DOHH2 (cell line): ENCODE results near the gene MINK1.

Source experiments
- EZH2phosphoT487 ChIP-seq: fragments of 200-600 bp; sonication (generic); IDR thresholded peaks from 2 replicates; pipeline ENCODE4 v1.6.1; 2017; ENCODE audit warnings: borderline replicate concordance, mild to moderate bottlenecking, antibody characterized with exemption, low read length, moderate library complexity, mixed read lengths
- TF ChIP-seq, protein P1 (sequence below): fragments of 200-600 bp; sonication (generic); IDR thresholded peaks from one replicate; pipeline ENCODE4 v1.5.1; 2014; ENCODE audit warnings: antibody characterized with exemption, mild to moderate bottlenecking, low read depth, low read length; ENCODE audit not compliant: poor library complexity, severe bottlenecking

DNA sequence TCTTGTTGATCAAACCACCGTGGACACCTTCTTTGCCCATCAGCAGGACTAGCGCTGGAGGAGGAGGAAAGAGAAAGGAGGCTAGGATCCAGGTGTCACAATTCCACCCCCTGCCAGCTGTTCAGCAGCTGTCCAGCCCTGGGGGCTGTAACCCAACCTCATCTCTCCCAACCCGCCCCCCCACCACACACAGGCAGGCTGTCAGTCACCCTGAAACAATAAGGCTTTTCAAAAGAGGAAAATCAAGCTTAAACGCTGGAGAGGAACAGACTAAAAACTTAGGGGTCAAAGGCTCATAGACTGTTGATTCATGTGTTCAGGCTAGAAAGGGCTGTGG is 112.8 kb downstream of the MINK1 start:
- TF ChIP-seq, protein P1, sequence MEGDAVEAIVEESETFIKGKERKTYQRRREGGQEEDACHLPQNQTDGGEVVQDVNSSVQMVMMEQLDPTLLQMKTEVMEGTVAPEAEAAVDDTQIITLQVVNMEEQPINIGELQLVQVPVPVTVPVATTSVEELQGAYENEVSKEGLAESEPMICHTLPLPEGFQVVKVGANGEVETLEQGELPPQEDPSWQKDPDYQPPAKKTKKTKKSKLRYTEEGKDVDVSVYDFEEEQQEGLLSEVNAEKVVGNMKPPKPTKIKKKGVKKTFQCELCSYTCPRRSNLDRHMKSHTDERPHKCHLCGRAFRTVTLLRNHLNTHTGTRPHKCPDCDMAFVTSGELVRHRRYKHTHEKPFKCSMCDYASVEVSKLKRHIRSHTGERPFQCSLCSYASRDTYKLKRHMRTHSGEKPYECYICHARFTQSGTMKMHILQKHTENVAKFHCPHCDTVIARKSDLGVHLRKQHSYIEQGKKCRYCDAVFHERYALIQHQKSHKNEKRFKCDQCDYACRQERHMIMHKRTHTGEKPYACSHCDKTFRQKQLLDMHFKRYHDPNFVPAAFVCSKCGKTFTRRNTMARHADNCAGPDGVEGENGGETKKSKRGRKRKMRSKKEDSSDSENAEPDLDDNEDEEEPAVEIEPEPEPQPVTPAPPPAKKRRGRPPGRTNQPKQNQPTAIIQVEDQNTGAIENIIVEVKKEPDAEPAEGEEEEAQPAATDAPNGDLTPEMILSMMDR = no peak
- no peak for TF ChIP-seq EZH2phosphoT487
